ENCODE data around the gene OR51G2.

The OR51G2 gene

GRCh38 chr11:4865855-4866254 lies 53.3 kb downstream of the OR51G2 start:
- in situ Hi-C loops (cut with MboI; ENCODE audit: low sequenced_read_pairs): no loop called here

GRCh38 chr11:4863876-4864275 lies 55.3 kb downstream of the OR51G2 start:
- in situ Hi-C loops (cut with MboI; ENCODE audit: low sequenced_read_pairs): no loop called here

Measured in hTERT RPE-1 (cell line).